GM12892 (cell line): ENCODE measurements around the gene H2BW1. TPM values are rescaled to one million over a fixed set of nuclear protein-coding genes. Genes with fewer than 3 reads are reported as not detected.
"Not testable (repeated sequence)": the region's sequence is repeated elsewhere in the genome, so short reads cannot be mapped to it uniquely, and the experiment has no call there.

Experiments used
- DNase-seq: peaks from one replicate; pipeline ENCODE4 v3.0.0; 2011; ENCODE audit not compliant: insufficient read length
- FAIRE-seq: peaks from 2 replicates; lab custom pipeline; 2011; peaks lifted over from hg19 to GRCh38; lab: Jason Lieb, UNC
- POLR2A ChIP-seq: IDR thresholded peaks from 2 replicates; pipeline ENCODE4 v1.6.1; 2011; ENCODE audit warnings: low read depth, low read length, control low read depth
- POLR2AphosphoS5 ChIP-seq: IDR thresholded peaks from 2 replicates; pipeline ENCODE4 v1.6.1; 2011; ENCODE audit warnings: low read depth, low read length, control low read depth
- TAF1 ChIP-seq: IDR thresholded peaks from 2 replicates; pipeline ENCODE4 v1.6.1; 2011; ENCODE audit warnings: low read depth, mild to moderate bottlenecking, control low read depth, low read length, borderline replicate concordance
- polyA plus RNA-seq: library from polyadenylated mRNA; unstranded; fragments of >200 nt; gene quantifications from one replicate; pipeline ENCODE4 v1.2.1, GENCODE V29; 2012; ENCODE audit warnings: missing spikeins, inconsistent platforms; ENCODE audit not compliant: missing spikeins

Gene H2BW1, protein sequence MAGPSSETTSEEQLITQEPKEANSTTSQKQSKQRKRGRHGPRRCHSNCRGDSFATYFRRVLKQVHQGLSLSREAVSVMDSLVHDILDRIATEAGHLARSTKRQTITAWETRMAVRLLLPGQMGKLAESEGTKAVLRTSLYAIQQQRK
- not detected for polyA plus RNA-seq

GRCh38 chrX:104013606-104014005, at the start of gene H2BW1:
H2BW1 (minus strand) TSS chrX:104013708; CDS start chrX:104013576, 132 bp downstream.
- FAIRE-seq = no peak
- no peak for TF ChIP-seq POLR2AphosphoS5
- no peak for TF ChIP-seq TAF1
- no peak for TF ChIP-seq POLR2A
- no peak for DNase-seq

GRCh38 chrX:104062636-104063035, 49.1 kb upstream of the H2BW1 start:
- not testable (repeated sequence) for FAIRE-seq

GRCh38 chrX:104054956-104055355, 41.4 kb upstream of the H2BW1 start:
- not testable (repeated sequence) for DNase-seq
- FAIRE-seq = peak; percentile 30

More at GRCh38 chrX:104062636-104063035, 49.1 kb upstream of the H2BW1 start:
- not testable (repeated sequence) for DNase-seq

DNA sequence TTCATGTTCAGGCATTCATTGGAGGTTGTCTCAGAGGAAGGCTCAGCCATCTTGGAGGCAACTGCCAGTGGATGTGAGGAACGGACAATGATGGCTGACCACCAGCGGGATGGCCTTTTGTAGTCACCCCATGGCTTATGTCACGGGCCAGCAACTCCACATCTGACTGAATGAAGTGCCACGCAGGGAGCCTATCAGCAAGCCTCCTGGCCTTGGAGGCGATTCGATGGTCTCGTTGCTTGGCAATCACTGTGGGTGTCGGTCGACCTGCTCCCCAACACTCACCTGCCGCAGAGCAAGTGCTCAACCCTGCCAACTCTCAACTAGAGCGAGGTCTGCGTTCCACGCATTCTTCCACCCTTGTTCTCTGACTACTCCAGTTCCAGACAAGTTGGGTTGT, 33.7 kb upstream of the H2BW1 start:
- TF ChIP-seq POLR2A = no peak
- FAIRE-seq (no peak), DNase-seq (no peak)

DNA sequence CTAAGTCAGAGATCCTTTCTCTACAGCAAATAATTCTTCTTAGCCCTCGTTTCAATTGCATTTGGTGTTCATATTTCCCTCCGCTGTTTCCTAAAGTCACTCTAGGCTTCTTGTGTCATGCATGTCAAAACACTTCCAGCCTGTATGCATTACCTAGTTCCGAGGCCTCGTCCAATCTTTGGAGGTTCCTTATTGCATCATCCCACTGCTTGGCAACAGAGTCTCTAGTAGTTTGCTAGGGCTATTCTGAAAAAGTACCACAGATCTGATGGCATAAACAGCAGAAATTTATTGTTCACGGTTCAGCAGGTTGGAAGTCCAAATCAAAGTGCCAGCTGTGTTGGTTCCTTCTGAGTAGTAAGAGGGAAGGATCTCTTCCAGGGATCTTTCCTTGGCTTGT, 32.1 kb upstream of the H2BW1 start:
- DNase-seq (no peak), FAIRE-seq (no peak)
- no peak for TF ChIP-seq TAF1
- no peak for TF ChIP-seq POLR2AphosphoS5
- TF ChIP-seq POLR2A = no peak

- DNase-seq (no peak), FAIRE-seq (no peak)
- TF ChIP-seq POLR2A = no peak
Measured at GRCh38 chrX:104041003-104041402, 27.5 kb upstream of the H2BW1 start.

DNA sequence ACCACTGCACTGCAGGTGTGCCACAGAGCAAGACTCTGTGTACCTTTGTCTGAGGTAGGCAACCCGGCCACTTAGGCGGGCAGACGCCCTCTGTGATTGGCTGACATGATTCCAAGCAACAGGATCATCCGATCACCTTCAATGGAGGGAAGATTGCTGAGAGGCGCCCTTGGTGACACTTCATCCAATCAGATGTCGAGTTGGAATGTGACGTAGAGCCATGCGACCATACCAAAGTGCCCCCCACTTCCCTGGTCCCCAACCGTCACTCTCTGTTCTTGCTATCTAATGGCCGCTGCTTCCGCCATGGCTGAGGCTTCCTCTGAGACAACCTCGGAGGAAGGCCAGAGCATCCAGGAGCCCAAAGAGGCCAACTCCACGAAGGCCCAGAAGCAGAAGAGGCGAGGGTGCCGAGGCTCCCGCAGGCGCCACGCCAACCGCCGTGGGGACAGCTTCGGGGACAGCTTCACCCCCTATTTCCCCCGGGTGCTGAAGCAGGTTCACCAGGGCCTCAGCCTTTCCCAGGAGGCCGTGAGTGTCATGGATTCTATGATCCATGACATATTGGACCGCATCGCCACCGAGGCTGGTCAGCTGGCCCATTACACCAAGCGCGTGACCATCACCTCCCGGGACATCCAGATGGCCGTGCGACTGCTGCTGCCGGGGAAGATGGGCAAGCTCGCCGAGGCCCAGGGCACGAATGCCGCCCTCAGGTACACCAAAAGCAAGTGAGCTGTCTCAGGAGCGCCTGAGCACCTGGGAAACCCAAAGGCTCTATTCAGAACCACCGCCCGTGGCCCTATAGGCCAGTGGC, 26.4 kb upstream of the H2BW1 start, which contains the start of gene H2BW2:
Gene H2BW2, plus strand, starts transcription at position 268 of the 817 bp plus-strand sequence. Its CDS starts 39 bp downstream, at position 307.
- TF ChIP-seq POLR2A = no peak
- no peak for TF ChIP-seq POLR2AphosphoS5
- TF ChIP-seq TAF1 = no peak
- DNase-seq = no peak
- FAIRE-seq = no peak

DNA sequence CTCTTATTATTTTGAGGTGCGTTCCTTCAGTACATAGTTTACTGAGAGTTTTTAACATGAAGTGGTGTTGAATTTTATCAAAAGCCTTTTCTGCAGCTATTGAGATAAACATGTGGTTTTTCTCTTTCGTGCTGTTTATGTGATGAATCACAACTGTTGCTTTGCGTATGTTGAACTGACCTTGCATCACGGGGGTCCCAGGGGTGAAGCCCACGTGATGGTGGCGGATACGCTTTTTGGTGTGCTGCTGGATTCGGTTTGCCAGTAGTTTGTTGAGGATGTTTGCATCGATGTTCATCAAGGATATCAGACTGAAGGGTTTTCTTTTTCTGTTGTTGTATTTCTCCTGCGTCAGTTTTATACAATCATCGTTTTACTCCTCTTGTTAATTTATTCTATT, 4.6 kb upstream of the H2BW1 start:
- DNase-seq (no peak), FAIRE-seq (no peak)
- no peak for TF ChIP-seq TAF1
- TF ChIP-seq POLR2A = no peak
- TF ChIP-seq POLR2AphosphoS5 = no peak

- FAIRE-seq, DNase-seq: not testable (repeated sequence)
Measured at GRCh38 chrX:104015576-104015975, 2.1 kb upstream of the H2BW1 start.

- FAIRE-seq (no peak), DNase-seq (no peak)
- TF ChIP-seq TAF1 (no peak), POLR2AphosphoS5 (no peak), POLR2A (no peak)
Measured at GRCh38 chrX:104013158-104013557, 350 bp downstream of the H2BW1 start.

DNA sequence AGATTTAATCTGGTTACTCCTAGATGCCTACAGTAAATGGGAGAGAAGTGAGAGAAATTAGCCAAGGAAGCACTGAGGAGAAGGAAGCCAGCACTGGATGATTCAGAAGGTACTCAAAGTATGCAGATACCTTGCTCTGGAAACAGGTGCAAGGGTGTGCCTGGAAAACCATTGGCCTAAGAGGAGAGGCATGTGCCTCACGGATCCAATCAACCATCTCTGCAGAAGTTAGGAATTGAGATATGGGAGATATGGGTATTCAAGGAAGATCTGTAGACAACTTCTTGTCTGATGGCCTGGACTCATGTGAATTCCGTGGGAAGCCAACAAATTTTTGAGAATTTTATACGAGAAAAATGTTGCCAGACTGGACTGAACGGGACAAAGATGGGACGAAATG, 4.7 kb downstream of the H2BW1 start:
- FAIRE-seq (no peak), DNase-seq (no peak)

DNA sequence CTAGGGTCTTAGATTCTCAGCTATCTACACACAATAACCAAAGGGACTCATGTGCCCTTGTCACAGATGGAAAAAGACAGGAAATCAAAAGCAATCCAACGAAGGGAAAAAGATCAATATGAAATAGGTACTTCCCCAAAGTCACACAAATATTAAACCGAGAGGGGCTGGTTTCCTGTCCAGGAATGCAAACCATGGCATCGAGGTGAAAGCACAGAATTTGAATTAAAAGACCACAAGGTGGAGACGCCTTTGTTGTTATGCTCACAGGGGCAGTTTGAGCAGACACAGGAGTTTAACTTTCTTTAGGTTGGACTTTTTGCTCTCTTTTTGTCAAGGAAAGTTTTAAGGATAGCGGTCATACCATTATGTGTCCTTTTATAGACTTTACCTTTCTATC, 14.3 kb downstream of the H2BW1 start:
- no peak for DNase-seq
- FAIRE-seq = peak; percentile 44
- TF ChIP-seq POLR2A = no peak
- no peak for TF ChIP-seq TAF1
- no peak for TF ChIP-seq POLR2AphosphoS5

More for the DNA sequence above, 4.7 kb downstream of the H2BW1 start:
- TF ChIP-seq POLR2A (no peak), TAF1 (no peak)

DNA sequence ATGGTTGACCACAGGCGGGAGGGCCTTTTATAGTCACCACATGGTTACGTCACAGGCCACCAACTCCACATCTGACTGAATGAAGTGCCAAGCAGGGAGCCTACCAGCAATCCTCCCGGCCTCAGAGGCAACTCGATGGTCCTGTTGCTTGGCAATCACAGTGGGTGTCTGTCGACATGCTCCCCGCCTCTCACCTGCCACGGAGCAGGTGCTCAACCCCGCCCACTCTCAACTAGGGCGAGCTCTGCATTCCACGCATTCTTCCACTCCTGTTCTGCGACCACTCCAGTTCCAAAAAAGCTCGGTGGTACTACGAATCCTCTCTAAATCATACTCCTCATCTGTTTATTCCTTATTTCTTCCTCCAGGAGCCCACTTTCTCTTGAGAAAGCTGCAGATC, 30.0 kb downstream of the H2BW1 start:
- not testable (repeated sequence) for DNase-seq, FAIRE-seq

GRCh38 chrX:103962411-103963278, 50.9 kb downstream of the H2BW1 start, which contains the start of gene TMSB15B:
TMSB15B (plus strand) TSS chrX:103962627.
- not testable (repeated sequence) for DNase-seq, FAIRE-seq
